Spinal cord (tissue), 10 donors: ENCODE measurements around the gene EEPD1. TPM values are rescaled to one million over a fixed set of nuclear protein-coding genes. Genes with fewer than 3 reads are reported as not detected.

Experiments used
- DNase-seq, 6 donors: peaks; one replicate each; pipeline versions ENCODE4 v3.0.0 to v3.0.0-alpha.2; 2013 to 2015; ENCODE audit warnings: low spot score in 6 of 6, low read depth in 4 of 6
- H3K27ac ChIP-seq: one replicate; pipeline ENCODE4 v1.5.1; 2013; ENCODE audit warnings: low read depth, low read length, control low read depth
- H3K27me3 ChIP-seq: one replicate; pipeline ENCODE4 v1.6.1; 2013; ENCODE audit warnings: low read length; ENCODE audit not compliant: control insufficient read depth, insufficient read depth
- H3K36me3 ChIP-seq: one replicate; pipeline ENCODE4 v1.6.1; 2013; ENCODE audit warnings: low read length; ENCODE audit not compliant: control insufficient read depth, insufficient read depth
- H3K4me1 ChIP-seq: one replicate; pipeline ENCODE4 v1.6.1; 2013; ENCODE audit warnings: low read length; ENCODE audit not compliant: control insufficient read depth, insufficient read depth
- H3K4me3 ChIP-seq: one replicate; pipeline ENCODE4 v1.5.1; 2013; ENCODE audit warnings: low read depth, low read length, control low read depth
- H3K9me3 ChIP-seq: one replicate; pipeline ENCODE4 v1.6.1; 2013; ENCODE audit warnings: low read length; ENCODE audit not compliant: control insufficient read depth, insufficient read depth
- WGBS: methylation state at CpG from one replicate; pipeline ENCODE4 v1.1.5; 2013; ENCODE audit warnings: missing lambda C conversion rate; ENCODE audit not compliant: insufficient coverage; 5-methylcytosine and 5-hydroxymethylcytosine counted together
- polyA plus RNA-seq, 2 donors: library from polyadenylated mRNA; unstranded; fragments of 120-200 nt; gene quantifications; one replicate each; pipeline ENCODE4 v1.2.1, GENCODE V29; 2013; ENCODE audit not compliant: insufficient read length in 2 of 2
- total RNA-seq, 2 donors: library from RNA; depleted of rRNA in 1 of 2; stranded (reverse); fragments of 120-200 nt in 1 of 2; fragments of >200 nt in 1 of 2; gene quantifications; one replicate each; pipeline versions ENCODE4 v1.2.3 to v1.2.4, GENCODE V29; 2013 to 2014
- donor health status: healthy.

Gene EEPD1
- total and polyA plus RNA-seq, 4 donors, result 25.8 to 55.8 (median 41.8) TPM

GRCh38 chr7:36273836-36274235 lies 120.8 kb downstream of the EEPD1 start:
- no peaks in the 10 kb centered on the region for H3K27me3 ChIP-seq
- H3K4me3 ChIP-seq, result no peak overlapping the region
- DNase-seq, result no peak
- H3K36me3 ChIP-seq, result no peaks in the 10 kb centered on the region
- H3K9me3 ChIP-seq, result no peaks in the 10 kb centered on the region
- no peak overlapping the region for H3K27ac ChIP-seq
- WGBS, result 0% methylated on average over 1 of the region's 4 CpGs
- peaks cover 28% of the 10 kb centered on the region for H3K4me1 ChIP-seq

- Histone ChIP-seq H3K27ac (peak overlapping the region; percentile 19), H3K4me3 (no peak overlapping the region), H3K36me3 (no peaks in the 10 kb centered on the region), H3K27me3 (no peaks in the 10 kb centered on the region), H3K9me3 (no peaks in the 10 kb centered on the region), H3K4me1 (peaks cover 48% of the 10 kb centered on the region)
- 90% methylated on average over 5 of the region's 8 CpGs for WGBS
- DNase-seq, result no peak
These were observed 122.8 kb downstream of the EEPD1 start for GRCh38 chr7:36275735-36276284.

- Histone ChIP-seq H3K4me3 (no peak overlapping the region), H3K9me3 (no peaks in the 10 kb centered on the region), H3K27me3 (no peaks in the 10 kb centered on the region), H3K36me3 (no peaks in the 10 kb centered on the region), H3K27ac (peak overlapping the region; percentile 44), H3K4me1 (peaks cover 51% of the 10 kb centered on the region)
- peak in 1 of 6 donors; percentile 44 for DNase-seq
- 71% methylated on average over 3 of the region's 7 CpGs for WGBS
These were observed 123.6 kb downstream of the EEPD1 start for GRCh38 chr7:36276428-36277248.

- Histone ChIP-seq H3K27ac (no peak overlapping the region), H3K27me3 (no peaks in the 10 kb centered on the region), H3K9me3 (no peaks in the 10 kb centered on the region), H3K36me3 (no peaks in the 10 kb centered on the region), H3K4me3 (no peak overlapping the region), H3K4me1 (peaks cover 53% of the 10 kb centered on the region)
- WGBS, result 73% methylated on average over 6 of the region's 6 CpGs
- no peak for DNase-seq
These were observed 124.1 kb downstream of the EEPD1 start for GRCh38 chr7:36277249-36277542.

GRCh38 chr7:36278069-36278619 lies 125.1 kb downstream of the EEPD1 start:
- Histone ChIP-seq H3K4me3 (no peak overlapping the region), H3K27ac (peak overlapping the region; percentile 27), H3K4me1 (peaks cover 53% of the 10 kb centered on the region), H3K36me3 (peaks cover 5% of the 10 kb centered on the region), H3K9me3 (no peaks in the 10 kb centered on the region), H3K27me3 (no peaks in the 10 kb centered on the region)
- no peak for DNase-seq
- 45% methylated on average over 4 of the region's 7 CpGs for WGBS

GRCh38 chr7:36278620-36279172 lies 125.6 kb downstream of the EEPD1 start:
- WGBS, result 17% methylated on average over 5 of the region's 7 CpGs
- Histone ChIP-seq H3K4me3 (no peak overlapping the region), H3K27me3 (no peaks in the 10 kb centered on the region), H3K27ac (peak overlapping the region; percentile 27), H3K4me1 (peaks cover 54% of the 10 kb centered on the region), H3K36me3 (peaks cover 5% of the 10 kb centered on the region), H3K9me3 (no peaks in the 10 kb centered on the region)
- peak in 3 of 6 donors; percentile 59 to 92 (median 80) for DNase-seq

GRCh38 chr7:36279200-36279925 lies 126.3 kb downstream of the EEPD1 start:
- no peak for DNase-seq
- WGBS, result 80% methylated on average over 8 of the region's 9 CpGs
- Histone ChIP-seq H3K4me1 (peaks cover 55% of the 10 kb centered on the region), H3K27ac (no peak overlapping the region), H3K27me3 (no peaks in the 10 kb centered on the region), H3K9me3 (no peaks in the 10 kb centered on the region), H3K4me3 (no peak overlapping the region), H3K36me3 (peaks cover 10% of the 10 kb centered on the region)

GRCh38 chr7:36279926-36280315 lies 126.9 kb downstream of the EEPD1 start:
- Histone ChIP-seq H3K36me3 (peaks cover 14% of the 10 kb centered on the region), H3K27ac (peak overlapping the region; percentile 7), H3K9me3 (no peaks in the 10 kb centered on the region), H3K4me3 (no peak overlapping the region), H3K27me3 (no peaks in the 10 kb centered on the region), H3K4me1 (peaks cover 61% of the 10 kb centered on the region)
- DNase-seq, result no peak
- 91% methylated on average over 9 of the region's 9 CpGs for WGBS
